Tibial artery (tissue), 4 donors: ENCODE data around the gene PEA15.

Source experiments
- DNase-seq, 2 donors: peaks; one replicate each; pipeline ENCODE4 v3.0.0-alpha.2; 2019
- H3K27ac ChIP-seq, 2 donors: fragments of 200-600 bp; sonication (generic) in 1 of 2; 1 replicate in 1 of 2; 2 replicates in 1 of 2; pipeline ENCODE4 v1.5.1; 2018 to 2019; ENCODE audit warnings: mild to moderate bottlenecking in 1 of 2
- H3K27me3 ChIP-seq, 2 donors: fragments of 200-600 bp; sonication (generic) in 1 of 2; one replicate each; pipeline versions ENCODE4 v1.5.1 to v1.6.0; 2016 to 2019
- H3K36me3 ChIP-seq, 3 donors: fragments of 200-600 bp; sonication (generic) in 2 of 3; one replicate each; pipeline ENCODE4 v1.5.1; 2016 to 2019; ENCODE audit warnings: mild to moderate bottlenecking in 2 of 3
- H3K4me1 ChIP-seq, 4 donors: fragments of 200-600 bp; sonication (generic) in 2 of 4; 1 replicate in 3 of 4; 2 replicates in 1 of 4; pipeline ENCODE4 v1.5.1; 2016 to 2019
- H3K4me3 ChIP-seq, 2 donors: fragments of 200-600 bp; sonication (generic) in 1 of 2; 1 replicate in 1 of 2; 2 replicates in 1 of 2; pipeline ENCODE4 v1.5.1; 2018 to 2019; ENCODE audit warnings: mild to moderate bottlenecking in 2 of 2
- H3K9me3 ChIP-seq, 3 donors: fragments of 200-600 bp; sonication (generic) in 1 of 3; one replicate each; pipeline ENCODE4 v1.5.1; 2016 to 2019
- CTCF ChIP-seq, 2 experiments: fragments of 200-600 bp in 1 of 2; fragments of 450-650 bp in 1 of 2; IDR thresholded peaks; one replicate each; pipeline ENCODE4 v1.5.1; 2017 to 2019; ENCODE audit warnings: antibody characterized with exemption in 2 of 2, mild to moderate bottlenecking in 1 of 2, moderate library complexity in 1 of 2
- intact Hi-C: fragments of 100-400 bp; cut with DNase I; formaldehyde crosslinking; loops from one replicate; pipeline ENCODE4 v1.15.0; 2023; ENCODE audit warnings: low total_unique reads

PEA15 gene

GRCh38 chr1:160205242-160206035 is at the start of gene PEA15:
TSS of gene PEA15 (plus strand) at chr1:160205384. CDS start at chr1:160211545, 6,161 bp downstream.
- DNase-seq: peak; percentile 69 to 89

GRCh38 chr1:160156361-160156760 is 48.8 kb upstream of the PEA15 start:
- Histone ChIP-seq H3K27ac (no peak overlapping the region), H3K4me3 (no peak overlapping the region), H3K27me3 (no peaks in the 10 kb centered on the region), H3K9me3 (no peaks in the 10 kb centered on the region), H3K4me1 (peaks cover 0 to 7% (median 0%) of the 10 kb centered on the region in 4 donors), H3K36me3 (no peaks in the 10 kb centered on the region)
- DNase-seq: no peak
- TF ChIP-seq CTCF (IDR thresholded peaks at IDR 0.05): no peak
- intact Hi-C loops: no loop called here

More at GRCh38 chr1:160205242-160206035, at the start of gene PEA15:
- Histone ChIP-seq H3K27me3 (no peaks in the 10 kb centered on the region), H3K36me3 (peaks cover 0 to 15% (median 4%) of the 10 kb centered on the region in 3 donors), H3K4me1 (peaks cover 0 to 57% (median 46%) of the 10 kb centered on the region in 4 donors), H3K9me3 (no peaks in the 10 kb centered on the region), H3K4me3 (peak within 1 kb of the TSS; percentile 92 to 100), H3K27ac (peak within 1 kb of the TSS; percentile 97 to 98)
- intact Hi-C loops: no loop called here
- TF ChIP-seq CTCF (IDR thresholded peaks at IDR 0.05): no peak

GRCh38 chr1:160157174-160157573 is 48.0 kb upstream of the PEA15 start:
- Histone ChIP-seq H3K36me3 (no peaks in the 10 kb centered on the region), H3K4me3 (no peak overlapping the region), H3K9me3 (no peaks in the 10 kb centered on the region), H3K27ac (no peak overlapping the region), H3K4me1 (peaks cover 0 to 7% (median 0%) of the 10 kb centered on the region in 4 donors), H3K27me3 (no peaks in the 10 kb centered on the region)
- TF ChIP-seq CTCF (IDR thresholded peaks at IDR 0.05): no peak
- intact Hi-C loops: no loop called here
- no peak for DNase-seq

- no peak for DNase-seq
- intact Hi-C loops: no loop called here
- TF ChIP-seq CTCF (IDR thresholded peaks at IDR 0.05): no peak
- Histone ChIP-seq H3K36me3 (no peaks in the 10 kb centered on the region), H3K27me3 (no peaks in the 10 kb centered on the region), H3K4me3 (no peak overlapping the region), H3K4me1 (peaks cover 0 to 10% (median 0%) of the 10 kb centered on the region in 4 donors), H3K9me3 (no peaks in the 10 kb centered on the region), H3K27ac (peak overlapping the region in 1 of 2 donors; percentile 18)
Observed at GRCh38 chr1:160158031-160158430, 47.2 kb upstream of the PEA15 start.

- Histone ChIP-seq H3K27me3 (no peaks in the 10 kb centered on the region), H3K4me1 (peaks cover 0 to 10% (median 0%) of the 10 kb centered on the region in 4 donors), H3K9me3 (no peaks in the 10 kb centered on the region), H3K4me3 (no peak overlapping the region), H3K36me3 (no peaks in the 10 kb centered on the region), H3K27ac (peak overlapping the region in 1 of 2 donors; percentile 18)
- intact Hi-C loops: no loop called here
- no peak for DNase-seq
- no peak for TF ChIP-seq CTCF (IDR thresholded peaks at IDR 0.05)
Observed at GRCh38 chr1:160158534-160158933, 46.6 kb upstream of the PEA15 start.
